GM21381 (cell line): Measurements from ENCODE around the gene RINT1.
"Not testable (repeated sequence)": the region's sequence is repeated elsewhere in the genome, so short reads cannot be mapped to it uniquely, and the experiment has no call there.

ENCODE experiments used
- ATAC-seq: cut with Tn5 transposase; IDR thresholded peaks from one replicate; pipeline ENCODE4 v1.9.1; 2021; ENCODE audit warnings: mild to moderate bottlenecking, moderate library complexity; ENCODE audit not compliant: unreplicated experiment

RINT1 gene

DNA sequence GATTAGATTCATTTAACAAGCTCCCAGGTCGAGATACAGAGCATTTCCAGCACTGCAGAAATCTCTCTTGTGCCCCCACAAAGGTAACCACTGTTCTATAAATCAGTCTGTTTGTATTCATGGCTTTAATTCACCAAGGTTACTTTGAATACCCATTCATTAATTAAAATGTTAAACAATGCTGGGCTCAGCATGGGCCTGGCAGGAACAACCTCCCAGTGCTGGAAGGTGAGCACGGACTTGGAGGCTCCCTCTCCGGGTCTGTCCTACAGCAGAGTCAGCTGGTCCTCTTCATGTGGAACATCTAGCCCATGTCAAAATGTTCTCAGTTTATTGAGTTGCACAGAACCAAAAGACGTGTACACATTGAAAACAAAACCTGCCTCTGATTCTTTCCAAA, 64.9 kb downstream of the RINT1 start:
- no peak for ATAC-seq

DNA sequence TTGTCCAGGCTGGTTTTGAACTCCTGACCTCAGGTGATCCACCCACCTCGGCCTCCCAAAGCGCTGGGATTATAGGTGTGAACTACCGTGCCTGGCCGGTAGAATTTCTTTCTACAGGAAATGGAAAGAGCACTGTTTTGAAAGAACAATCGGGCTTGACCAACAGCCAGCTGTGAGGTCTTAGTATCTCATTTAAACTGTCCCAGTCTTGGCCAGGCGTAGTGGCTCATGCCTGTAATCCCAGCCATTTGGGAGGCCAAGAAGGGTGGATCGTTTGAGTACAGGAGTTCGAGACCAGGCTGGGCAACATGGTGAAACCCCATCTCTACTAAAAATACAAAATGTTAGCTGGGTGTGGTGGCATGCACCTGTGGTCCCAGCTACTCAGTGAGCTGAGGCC, 67.1 kb downstream of the RINT1 start:
- not testable (repeated sequence) for ATAC-seq

DNA sequence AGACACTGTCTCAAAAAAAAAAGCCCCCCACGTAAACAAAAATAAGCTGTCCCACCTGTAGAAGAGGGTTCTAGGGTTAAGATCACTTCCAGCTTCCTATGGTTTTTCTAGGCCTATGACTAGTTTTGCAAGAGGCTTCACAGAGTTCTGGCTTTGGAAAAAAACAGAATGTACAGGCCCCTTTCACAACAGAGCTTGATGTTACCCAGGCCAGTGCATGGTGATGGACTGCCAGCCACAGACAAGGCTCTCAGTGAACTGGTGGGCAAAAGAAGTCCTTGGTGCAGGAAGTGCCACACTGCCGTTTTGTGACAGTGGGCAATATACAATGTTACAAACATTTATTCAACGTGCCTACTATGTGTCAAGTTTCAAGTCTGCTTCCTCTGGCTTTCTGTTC, 67.5 kb downstream of the RINT1 start:
- no peak for ATAC-seq

DNA sequence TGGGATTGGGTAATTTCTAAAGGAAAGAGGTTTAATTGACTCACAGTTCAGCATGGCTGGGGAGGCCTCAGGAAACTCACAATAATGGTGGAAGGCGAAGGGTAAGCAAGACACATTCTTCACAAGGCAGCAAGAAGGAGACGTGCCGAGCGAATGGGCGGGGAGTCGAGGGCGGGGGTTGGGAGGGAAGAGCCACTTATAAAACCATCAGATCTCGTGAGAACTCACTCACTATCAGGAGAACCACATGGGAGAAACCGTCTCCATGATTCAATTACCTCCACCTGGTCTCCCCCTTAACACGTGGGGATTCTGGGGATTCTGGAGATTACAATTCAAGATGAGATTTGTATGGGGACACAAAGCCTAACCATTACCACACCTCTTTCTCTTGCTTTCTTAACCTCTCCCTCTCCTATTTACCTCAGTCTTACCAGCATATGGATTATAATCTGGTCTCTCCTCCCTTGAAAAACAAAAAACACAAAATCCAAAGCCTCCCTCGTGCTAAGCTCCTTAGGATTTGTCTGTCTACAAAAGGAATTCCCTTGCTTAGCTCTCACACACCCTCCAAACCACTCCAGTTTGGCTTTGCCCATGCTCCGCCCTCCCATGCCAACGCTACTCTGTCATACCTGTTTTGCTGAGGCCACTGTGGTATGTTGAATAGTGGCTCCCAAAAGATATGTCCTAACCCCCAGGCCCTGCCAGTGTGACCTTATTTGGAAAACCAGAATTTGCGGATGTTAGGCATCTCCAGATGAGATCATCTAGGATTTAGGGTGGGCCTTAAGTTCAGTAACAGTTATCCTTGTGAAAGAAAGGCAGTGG, 68.9 kb downstream of the RINT1 start:
- no peak for ATAC-seq

DNA sequence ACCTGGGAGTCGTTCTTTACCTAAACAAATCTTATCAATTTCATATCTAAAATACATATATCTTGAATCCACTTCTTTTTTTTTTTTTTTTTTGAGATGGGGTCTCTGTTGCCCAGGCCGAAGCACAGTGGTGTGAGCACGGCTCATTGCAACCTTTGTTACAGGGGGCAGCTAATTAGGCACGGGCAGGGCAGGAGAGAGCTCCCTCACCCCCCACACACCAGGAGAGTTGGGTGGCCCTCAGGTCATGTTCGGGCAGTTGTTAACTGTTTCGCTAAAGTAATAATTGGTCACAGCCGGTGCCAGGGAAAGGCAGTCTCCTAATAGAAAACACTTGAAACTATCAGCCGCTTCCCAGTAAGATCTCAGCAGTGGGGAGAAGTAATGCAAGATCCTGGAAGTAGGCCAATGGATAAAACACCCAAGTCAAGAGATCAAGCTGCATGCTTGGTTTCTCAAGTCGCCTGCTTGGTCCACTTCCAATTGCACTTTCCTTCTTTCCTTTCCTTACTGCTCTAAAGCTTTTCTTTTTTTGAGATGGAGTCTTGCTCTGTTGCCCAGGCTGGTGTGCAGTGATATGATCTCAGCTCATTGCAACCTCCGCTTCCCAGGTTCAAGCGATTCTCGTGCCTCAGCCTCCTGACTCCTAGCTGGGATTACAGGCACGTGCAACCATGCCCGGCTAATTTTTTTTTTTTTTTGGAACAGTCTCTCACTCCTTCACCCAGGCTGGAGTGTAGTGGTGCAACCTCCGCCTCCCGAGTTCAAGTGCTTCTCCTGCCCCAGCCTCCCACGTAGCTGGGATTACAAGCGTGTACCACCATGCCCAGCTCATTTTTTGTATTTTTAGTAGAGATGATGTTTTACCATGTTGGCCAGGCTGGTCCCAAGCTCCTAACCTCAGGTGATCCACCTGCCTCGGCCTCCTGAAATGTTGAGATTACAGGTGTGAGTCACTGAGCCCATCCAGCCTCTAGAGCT, 70.6 kb downstream of the RINT1 start:
- ATAC-seq = no peak

DNA sequence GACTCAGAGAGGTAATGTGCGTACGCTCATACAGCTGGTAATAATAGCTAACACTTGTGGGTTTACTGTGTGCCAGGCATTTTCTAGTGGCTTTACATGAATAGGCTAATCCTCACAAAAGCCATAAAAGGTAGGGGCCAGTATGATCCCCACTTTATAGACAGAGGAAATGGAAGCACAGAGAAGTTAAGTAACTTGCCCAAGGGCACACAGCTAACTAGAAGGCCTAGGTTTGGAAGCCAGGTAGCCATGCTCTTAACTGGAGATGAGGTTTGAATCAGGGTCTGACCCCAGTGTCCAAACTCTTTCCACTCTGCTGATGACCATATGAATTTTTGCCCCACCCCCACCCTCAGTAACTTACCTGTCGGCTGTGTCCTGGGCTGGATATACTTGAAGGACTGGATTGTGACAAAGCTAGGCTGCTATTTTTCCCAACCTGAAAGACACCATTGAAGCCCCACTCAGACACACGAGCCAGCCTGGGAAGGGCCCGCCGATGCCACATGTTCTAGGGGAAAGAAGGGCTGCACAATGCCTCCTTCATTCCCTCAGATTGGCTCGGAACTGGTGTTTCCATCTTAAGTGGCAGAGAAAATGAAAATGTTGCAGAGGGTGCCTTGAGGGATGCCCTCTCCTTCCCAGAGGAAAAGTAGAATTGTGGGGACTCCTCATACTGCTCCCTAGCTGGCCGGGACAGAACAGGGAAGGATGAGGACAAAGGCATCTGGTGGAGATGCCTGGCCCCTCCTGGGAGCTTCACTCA, 78.3 kb downstream of the RINT1 start:
- no peak for ATAC-seq

DNA sequence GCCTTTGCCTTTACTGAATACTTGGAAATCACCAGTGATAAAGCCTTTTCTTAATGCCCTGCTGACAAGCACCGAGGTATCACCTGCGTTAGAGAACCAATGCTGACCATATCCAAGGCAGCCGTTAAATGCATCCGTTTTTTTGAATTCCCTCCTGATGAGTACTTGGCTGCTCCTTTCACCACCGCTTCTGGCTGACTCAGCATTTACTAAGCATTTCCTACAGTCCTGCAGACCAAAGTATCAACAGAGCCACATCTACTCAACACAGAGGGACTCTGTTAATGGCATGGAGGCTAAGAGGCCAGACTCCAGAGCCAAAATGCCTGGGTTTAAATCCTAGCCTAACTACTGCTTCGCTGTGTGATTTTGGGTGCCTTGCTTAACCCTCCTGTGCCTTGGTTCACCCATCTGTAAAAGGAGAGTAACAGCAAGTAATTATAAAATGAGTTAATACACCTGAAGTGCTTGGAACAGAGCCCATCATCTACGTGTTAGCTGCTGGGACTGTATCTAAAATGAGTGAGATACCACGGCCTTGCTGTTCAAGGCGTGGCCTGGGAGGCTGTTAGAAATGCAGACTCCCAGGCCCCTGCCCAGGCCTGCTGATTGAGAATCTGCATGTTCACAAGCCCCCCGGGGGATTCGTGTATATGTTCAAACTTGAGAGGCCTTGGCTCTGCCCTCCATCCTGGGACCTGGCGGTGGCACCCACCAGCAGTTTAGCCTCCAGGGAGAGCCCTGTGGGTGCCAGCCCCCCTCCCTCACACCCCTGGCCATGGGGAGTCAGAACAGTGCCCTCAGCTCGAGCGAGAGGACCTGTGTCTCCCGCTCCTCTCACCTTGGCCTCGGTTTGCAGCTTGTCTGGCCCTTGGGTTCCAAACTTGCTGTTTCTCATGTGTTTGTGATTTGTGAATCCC, 80.1 kb downstream of the RINT1 start:
- ATAC-seq = no peak

DNA sequence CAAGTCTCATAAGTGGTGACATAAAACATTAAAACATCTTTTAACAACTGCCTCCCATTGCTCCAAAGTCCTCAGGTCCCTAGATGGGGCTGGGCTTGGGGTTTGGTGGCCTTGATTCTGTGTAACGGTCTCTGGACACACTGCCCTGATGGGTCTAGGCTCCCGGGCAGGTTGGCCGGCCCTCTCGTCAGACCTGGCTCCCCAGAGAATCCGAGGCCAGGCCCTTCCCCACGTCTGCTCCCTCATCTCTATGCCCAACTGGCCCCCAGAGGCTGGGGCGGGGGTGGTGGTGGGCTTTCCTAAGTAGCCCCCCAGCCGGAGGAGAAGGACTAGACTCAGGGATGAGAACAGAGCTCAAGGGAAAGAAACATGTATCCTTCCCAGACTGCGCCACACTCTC, 80.8 kb downstream of the RINT1 start:
- ATAC-seq = no peak

DNA sequence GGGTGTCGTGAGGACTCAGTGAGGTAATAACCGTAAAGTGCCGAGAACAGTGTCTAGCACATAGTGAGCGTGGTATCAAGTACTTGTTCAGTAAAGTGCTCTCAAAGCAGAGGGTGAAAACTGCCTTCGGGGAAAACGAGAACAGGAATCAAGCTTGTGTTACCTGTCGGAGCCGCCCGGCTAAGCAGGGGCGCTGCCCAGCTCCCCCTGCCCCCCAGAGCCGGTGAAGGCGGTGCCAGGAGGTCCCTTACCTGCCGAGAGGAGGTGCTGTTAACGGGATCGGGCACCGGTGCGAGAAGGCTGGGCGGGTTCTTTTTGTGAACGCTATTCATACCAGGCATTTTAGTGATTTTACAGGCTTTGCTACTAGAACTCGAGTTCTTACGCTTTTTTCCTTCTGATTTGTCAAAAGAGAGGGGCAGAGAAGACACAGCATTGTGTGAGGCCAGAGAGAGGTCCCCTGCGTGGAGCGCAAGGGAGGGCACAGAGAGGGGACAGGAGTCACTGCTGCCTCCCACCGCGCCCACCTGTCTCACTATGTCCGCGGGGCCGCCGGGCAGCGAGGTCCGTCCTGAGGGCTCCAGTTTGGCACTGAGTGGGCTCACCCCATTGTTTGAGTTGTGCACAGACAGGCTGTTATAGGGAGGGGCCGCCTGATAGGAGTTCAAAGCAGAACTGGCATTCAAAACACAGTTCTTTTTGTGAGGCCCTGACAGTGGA, 81.8 kb downstream of the RINT1 start:
- no peak for ATAC-seq

DNA sequence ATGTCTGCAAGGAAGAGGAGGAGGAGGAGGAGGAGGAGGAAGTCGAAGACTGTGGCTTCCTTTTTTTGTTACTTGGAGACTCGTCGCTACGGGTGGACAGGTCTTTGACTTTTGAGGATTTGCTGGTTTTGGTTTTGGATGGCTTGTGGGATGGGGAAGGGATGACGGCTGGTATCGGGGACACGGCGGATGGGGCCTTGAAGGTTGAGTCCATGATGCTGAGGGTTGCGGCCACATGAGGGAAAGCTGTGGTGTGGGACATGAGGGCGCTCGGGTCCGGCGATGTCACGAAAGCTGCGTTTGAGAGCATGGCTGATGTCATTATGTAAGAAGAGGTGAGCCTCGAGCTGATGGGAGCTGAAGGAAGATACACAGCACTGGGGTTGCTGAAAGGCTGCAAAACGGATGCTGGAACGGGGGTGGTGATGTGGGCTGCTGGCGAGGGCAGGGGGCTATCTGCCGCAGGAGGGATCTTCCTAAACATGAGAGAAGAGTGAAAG, 82.4 kb downstream of the RINT1 start:
- no peak for ATAC-seq
